ENCODE data around the gene RD3L. TPM values are rescaled to one million over a fixed set of nuclear protein-coding genes. Genes with fewer than 3 reads are reported as not detected.

The RD3L gene
- total and polyA plus RNA-seq, 2 of the 13 experiments (the other 11 are each of a cell fraction or from before 2014, with no cell fraction given) = not detected

DNA sequence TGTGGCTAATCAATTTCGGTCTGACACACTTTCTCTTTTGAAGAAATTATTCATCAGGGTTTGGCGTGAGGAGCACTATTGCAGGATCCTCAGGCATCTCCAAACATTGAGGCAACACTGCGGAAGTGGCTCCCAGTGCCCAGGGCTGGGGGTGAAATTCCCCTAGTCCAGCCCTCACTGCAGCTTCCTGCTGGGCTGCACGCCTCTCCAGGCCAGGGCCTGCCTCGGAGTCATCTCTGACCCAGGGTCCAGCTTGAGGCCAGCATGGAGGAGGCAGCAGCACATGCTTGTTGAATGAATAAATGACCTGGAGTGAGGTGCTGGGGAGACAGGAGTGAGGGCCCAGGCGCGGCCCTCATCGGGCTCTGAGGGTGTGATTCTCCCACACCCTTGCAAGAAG is 50.1 kb downstream of the RD3L start (continued):
- TF ChIP-seq ARID4A (CRISPR knock-in tag; IDR thresholded peaks at IDR 0.05; ENCODE audit: borderline replicate concordance) = no peak
- TF ChIP-seq, protein P1, sequence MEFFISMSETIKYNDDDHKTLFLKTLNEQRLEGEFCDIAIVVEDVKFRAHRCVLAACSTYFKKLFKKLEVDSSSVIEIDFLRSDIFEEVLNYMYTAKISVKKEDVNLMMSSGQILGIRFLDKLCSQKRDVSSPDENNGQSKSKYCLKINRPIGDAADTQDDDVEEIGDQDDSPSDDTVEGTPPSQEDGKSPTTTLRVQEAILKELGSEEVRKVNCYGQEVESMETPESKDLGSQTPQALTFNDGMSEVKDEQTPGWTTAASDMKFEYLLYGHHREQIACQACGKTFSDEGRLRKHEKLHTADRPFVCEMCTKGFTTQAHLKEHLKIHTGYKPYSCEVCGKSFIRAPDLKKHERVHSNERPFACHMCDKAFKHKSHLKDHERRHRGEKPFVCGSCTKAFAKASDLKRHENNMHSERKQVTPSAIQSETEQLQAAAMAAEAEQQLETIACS (CRISPR knock-in tag; IDR thresholded peaks at IDR 0.05) = no peak
- peak; percentile 95 for TF ChIP-seq RCOR2 (CRISPR knock-in tag; IDR thresholded peaks at IDR 0.05)
- no peak for TF ChIP-seq ZNF367 (CRISPR knock-in tag; IDR thresholded peaks at IDR 0.05; ENCODE audit: borderline replicate concordance)
- TF ChIP-seq ZNF513 (CRISPR knock-in tag; conservative IDR thresholded peaks at IDR 0.05) = no peak
- no peak for TF ChIP-seq ZNF841 (CRISPR knock-in tag; IDR thresholded peaks at IDR 0.05; ENCODE audit: borderline replicate concordance)
- TF ChIP-seq XRCC5 (optimal IDR thresholded peaks at IDR 0.05; ENCODE audit: low read length) = peak; percentile 15
- TF ChIP-seq SRF (IDR thresholded peaks at IDR 0.05; ENCODE audit: low read depth, low read length) = no peak
- TF ChIP-seq TARDBP (CRISPR knock-in tag; IDR thresholded peaks at IDR 0.05) = peak; percentile 18; the same call in 1 of the 2 replicates
- TF ChIP-seq MYC (CRISPR knock-in tag; IDR thresholded peaks at IDR 0.05; ENCODE audit: borderline replicate concordance) = peak; percentile 59; the same call in 1 of the 2 replicates
- no peak for TF ChIP-seq MLXIP (CRISPR knock-in tag; IDR thresholded peaks at IDR 0.05; ENCODE audit: borderline replicate concordance)
- no peak for TF ChIP-seq LCORL (IDR thresholded peaks at IDR 0.05)
- peak; percentile 44; the same call in 1 of the 2 replicates for TF ChIP-seq LCORL (CRISPR knock-in tag; IDR thresholded peaks at IDR 0.05)
- no peak for TF ChIP-seq TMF1 (CRISPR knock-in tag; IDR thresholded peaks at IDR 0.05; ENCODE audit: low read depth)
- no peak for TF ChIP-seq RFX5 (IDR thresholded peaks at IDR 0.05; ENCODE audit: low read depth, low read length)
- TF ChIP-seq KDM1A (CRISPR knock-in tag; IDR thresholded peaks at IDR 0.05) = peak; percentile 84
- peak; percentile 37 for TF ChIP-seq HNF4A (CRISPR knock-in tag; IDR thresholded peaks at IDR 0.05)
- TF ChIP-seq SPEN (CRISPR knock-in tag; IDR thresholded peaks at IDR 0.05; ENCODE audit: low read depth) = 0 out of 2 replicates have a peak, but pooled peaks have one; percentile 6
- peak; percentile 100 for TF ChIP-seq ZNF3 (CRISPR knock-in tag; IDR thresholded peaks at IDR 0.05)
- TF ChIP-seq ZBTB38 (CRISPR knock-in tag; IDR thresholded peaks at IDR 0.05) = no peak
- TF ChIP-seq, protein P2, sequence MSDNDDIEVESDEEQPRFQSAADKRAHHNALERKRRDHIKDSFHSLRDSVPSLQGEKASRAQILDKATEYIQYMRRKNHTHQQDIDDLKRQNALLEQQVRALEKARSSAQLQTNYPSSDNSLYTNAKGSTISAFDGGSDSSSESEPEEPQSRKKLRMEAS (IDR thresholded peaks at IDR 0.05) = peak; percentile 64; the same call in 1 of the 2 replicates
- no peak for TF ChIP-seq JUNB (CRISPR knock-in tag; IDR thresholded peaks at IDR 0.05; ENCODE audit: borderline replicate concordance)
